ENCODE measurements around the gene DALRD3.
A peak's percentile ranks its signal among the peaks of the same experiment; 100 is the strongest.
"Not testable (repeated sequence)": the region's sequence is repeated elsewhere in the genome, so short reads cannot be mapped to it uniquely, and the experiment has no call there.

The DALRD3 gene

GRCh38 chr3:49021813-49022687 lies 3.7 kb upstream of the DALRD3 start, which contains the start of gene NDUFAF3:
TSS of gene NDUFAF3 (plus strand) at chr3:49022121. CDS start at chr3:49022145, 24 bp downstream.
- no peak for DNase-seq

GRCh38 chr3:49021213-49021812 lies 2.9 kb upstream of the DALRD3 start:
- peak; percentile 98 for DNase-seq

- peak; percentile 62 for DNase-seq
Measured at GRCh38 chr3:49020330-49021212, 2.2 kb upstream of the DALRD3 start.

- no peak for DNase-seq
Measured at GRCh38 chr3:49019941-49020329, 1.6 kb upstream of the DALRD3 start.

GRCh38 chr3:49018707-49019006 lies 277 bp upstream of the DALRD3 start:
- no peak for DNase-seq

GRCh38 chr3:49017229-49017970 lies 980 bp downstream of the DALRD3 start:
- DNase-seq, result no peak

GRCh38 chr3:49016414-49017228 lies 1.8 kb downstream of the DALRD3 start:
- DNase-seq, result no peak

- no peak for DNase-seq
Measured at GRCh38 chr3:49015765-49016164, 2.6 kb downstream of the DALRD3 start.

- DNase-seq, result no peak
Measured at GRCh38 chr3:49015072-49015471, 3.3 kb downstream of the DALRD3 start.

GRCh38 chr3:49013738-49014660 lies 4.4 kb downstream of the DALRD3 start:
- DNase-seq, result no peak

GRCh38 chr3:49013113-49013737 lies 5.2 kb downstream of the DALRD3 start:
- DNase-seq, result no peak

- DNase-seq, result no peak
Measured at GRCh38 chr3:49012441-49013017, 5.9 kb downstream of the DALRD3 start.

- no peak for DNase-seq
Measured at GRCh38 chr3:49009396-49009795, 9.0 kb downstream of the DALRD3 start.

GRCh38 chr3:49008627-49009026 lies 9.8 kb downstream of the DALRD3 start:
- not testable (repeated sequence) for DNase-seq

GRCh38 chr3:49007771-49008528 lies 10.4 kb downstream of the DALRD3 start:
- no peak for DNase-seq

GRCh38 chr3:49007068-49007770 lies 11.2 kb downstream of the DALRD3 start, which contains the start of gene WDR6:
TSS of gene WDR6 (plus strand) at chr3:49007391. CDS start at chr3:49007432, 41 bp downstream.
- peak; percentile 95 for DNase-seq

- DNase-seq, result peak; percentile 50
Measured at GRCh38 chr3:49006408-49007067, 11.8 kb downstream of the DALRD3 start.
